GM12891 (cell line): ENCODE data around the gene JUP.

Experiments used
- PAX5 ChIP-seq: IDR thresholded peaks from 2 replicates; pipeline ENCODE4 v1.6.1; 2011; ENCODE audit warnings: low read length, moderate library complexity, mild to moderate bottlenecking; ENCODE audit not compliant: insufficient read depth, severe bottlenecking
- POLR2A ChIP-seq: IDR thresholded peaks from 2 replicates; pipeline ENCODE4 v1.6.1; 2011; ENCODE audit warnings: low read depth, low read length, control low read depth
- POLR2AphosphoS5 ChIP-seq: IDR thresholded peaks from 2 replicates; pipeline ENCODE4 v1.6.1; 2011; ENCODE audit warnings: low read depth, low read length, control low read depth
- POU2F2 ChIP-seq: IDR thresholded peaks from 2 replicates; pipeline ENCODE4 v1.6.1; 2011; ENCODE audit warnings: low read depth, mild to moderate bottlenecking, control low read depth, low read length, moderate library complexity
- SPI1 ChIP-seq: IDR thresholded peaks from 2 replicates; pipeline ENCODE4 v1.6.1; 2011; ENCODE audit warnings: low read depth, low read length, control low read depth
- TAF1 ChIP-seq: IDR thresholded peaks from 2 replicates; pipeline ENCODE4 v1.6.1; 2011; ENCODE audit warnings: low read depth, low read length, control low read depth

DNA sequence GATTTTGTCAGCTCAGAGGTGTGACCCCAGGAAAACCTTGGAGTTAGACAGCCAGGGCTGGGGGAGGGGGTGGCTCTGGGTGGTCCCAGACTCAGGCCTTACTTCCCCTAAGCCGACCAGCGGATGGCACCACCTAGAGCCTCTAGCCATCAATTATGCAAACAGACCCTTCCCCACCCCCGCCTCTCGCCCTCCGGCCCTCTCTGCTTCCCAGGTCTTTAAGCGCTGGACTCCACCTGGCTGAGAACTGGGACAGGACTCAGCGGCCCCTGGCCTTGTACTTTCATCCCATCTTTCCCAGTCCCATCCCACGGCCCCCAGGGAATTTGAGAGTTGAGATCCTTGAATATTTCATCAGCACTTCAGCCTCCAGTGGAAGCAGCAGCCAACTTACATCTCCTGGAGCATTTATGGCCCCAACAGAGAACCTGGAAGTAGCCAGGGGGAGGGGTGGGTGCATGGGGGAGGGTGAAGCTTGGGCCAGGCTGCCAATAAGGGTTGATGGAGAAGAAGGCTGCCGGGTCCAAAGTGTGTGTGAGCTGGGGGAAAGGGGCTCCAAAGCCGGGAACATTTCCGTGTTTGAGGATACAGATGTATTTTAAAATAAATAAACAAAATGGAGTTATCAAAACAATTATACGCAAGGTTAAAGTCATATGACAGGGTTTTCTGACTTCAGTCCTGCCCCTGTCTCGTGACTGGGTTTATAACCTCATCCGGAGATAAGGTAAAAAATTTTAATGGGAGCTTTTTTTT, 7.5 kb upstream of the JUP start:
- TF ChIP-seq TAF1: no peak
- no peak for TF ChIP-seq POLR2A
- TF ChIP-seq POLR2AphosphoS5: no peak
- no peak for TF ChIP-seq SPI1
- no peak for TF ChIP-seq POU2F2
- no peak for TF ChIP-seq PAX5
